ENCODE data around the gene KBTBD13. TPM values are rescaled to one million over a fixed set of nuclear protein-coding genes. Genes with fewer than 3 reads are reported as not detected.

KBTBD13 gene
- total RNA-seq: not detected in 2 replicates

- no peak within 1 kb of the TSS for H3K4me3 ChIP-seq (ENCODE audit: low read depth, low read length)
- TF ChIP-seq CTCF (IDR thresholded peaks at IDR 0.05; ENCODE audit: insufficient read depth, low read depth, low read length): no peak
- no peak for DNase-seq (ENCODE audit: low read depth)
These were observed at the start of gene KBTBD13 for GRCh38 chr15:65076486-65077290. Gene KBTBD13, plus strand, starts transcription at chr15:65076746. Its CDS starts 70 bp downstream, at chr15:65076816.

- DNase-seq (ENCODE audit: low read depth): no peak
- H3K4me3 ChIP-seq (ENCODE audit: low read depth, low read length): no peak overlapping the region
- TF ChIP-seq CTCF (IDR thresholded peaks at IDR 0.05; ENCODE audit: insufficient read depth, low read depth, low read length): no peak
These were observed 49.8 kb upstream of the KBTBD13 start for GRCh38 chr15:65026756-65027155.

GRCh38 chr15:65027593-65027992 is 49.0 kb upstream of the KBTBD13 start:
- peak overlapping the region; percentile 12 for H3K4me3 ChIP-seq (ENCODE audit: low read depth, low read length)
- DNase-seq (ENCODE audit: low read depth): no peak
- no peak for TF ChIP-seq CTCF (IDR thresholded peaks at IDR 0.05; ENCODE audit: insufficient read depth, low read depth, low read length)

GRCh38 chr15:65028338-65028737 is 48.2 kb upstream of the KBTBD13 start:
- H3K4me3 ChIP-seq (ENCODE audit: low read depth, low read length): peak overlapping the region; percentile 86
- no peak for TF ChIP-seq CTCF (IDR thresholded peaks at IDR 0.05; ENCODE audit: insufficient read depth, low read depth, low read length)
- no peak for DNase-seq (ENCODE audit: low read depth)

- peak; percentile 76 for DNase-seq (ENCODE audit: low read depth)
- no peak for TF ChIP-seq CTCF (IDR thresholded peaks at IDR 0.05; ENCODE audit: insufficient read depth, low read depth, low read length)
- H3K4me3 ChIP-seq (ENCODE audit: low read depth, low read length): peak within 1 kb of the TSS; percentile 86
These were observed 47.4 kb upstream of the KBTBD13 start, which contains the start of gene MTFMT for GRCh38 chr15:65028921-65029735. Gene MTFMT, minus strand, starts transcription at chr15:65029639. Its CDS starts 26 bp downstream, at chr15:65029613.

- peak overlapping the region; percentile 86 for H3K4me3 ChIP-seq (ENCODE audit: low read depth, low read length)
- no peak for TF ChIP-seq CTCF (IDR thresholded peaks at IDR 0.05; ENCODE audit: insufficient read depth, low read depth, low read length)
- DNase-seq (ENCODE audit: low read depth): no peak
These were observed 46.8 kb upstream of the KBTBD13 start for GRCh38 chr15:65029736-65030208.
